NCI-H2081 (cell line): ENCODE measurements around the gene LRRC55.

ENCODE experiments used
- DNase-seq, 2 experiments: peaks; one replicate each; lab custom pipeline; 2025; lab: John Stamatoyannopoulos, UW

LRRC55 gene

GRCh38 chr11:57239348-57239747 lies 57.6 kb downstream of the LRRC55 start:
- no peak for DNase-seq

GRCh38 chr11:57240007-57240406 lies 58.3 kb downstream of the LRRC55 start:
- no peak for DNase-seq

GRCh38 chr11:57240757-57241156 lies 59.0 kb downstream of the LRRC55 start:
- no peak for DNase-seq
